ENCODE measurements around the gene C3orf62. TPM values are rescaled to one million over a fixed set of nuclear protein-coding genes. Genes with fewer than 3 reads are reported as not detected.

Gene C3orf62
- total and polyA plus RNA-seq, 2 of the 4 experiments (the other 2 are of a cell fraction) = 0.90 to 3.1 TPM

DNA sequence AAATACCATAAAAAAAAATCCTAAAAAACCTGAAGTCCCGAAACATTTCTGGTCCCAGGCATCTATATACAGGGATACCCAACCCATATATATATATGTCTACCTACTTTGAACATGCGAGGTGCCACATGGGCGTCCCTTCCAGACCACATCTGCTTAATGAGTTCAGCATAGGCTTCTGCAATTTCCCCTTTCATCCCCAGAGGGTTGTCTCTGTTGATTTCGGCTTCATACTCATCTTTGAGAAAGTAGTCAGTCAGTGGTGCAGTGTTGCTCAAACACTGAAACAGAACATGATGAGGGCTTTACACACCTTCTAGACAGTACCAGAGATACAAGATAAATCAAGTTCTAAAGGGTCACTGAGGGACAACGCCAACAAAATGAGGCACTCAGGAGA is 28.6 kb upstream of the C3orf62 start:
- Histone ChIP-seq H2BK20ac (ENCODE audit: low read depth, low read length) (no peak overlapping the region), H2AFZ (replicated peaks; ENCODE audit: low read length, poor library complexity) (no peak overlapping the region), H3K4me1 (ENCODE audit: control insufficient read depth, insufficient read depth, low read length) (no peaks in the 10 kb centered on the region), H3K9me3 (ENCODE audit: control insufficient read depth, insufficient read depth, low read length) (no peaks in the 10 kb centered on the region), H3K56ac (ENCODE audit: extremely low read depth, insufficient read depth, low read length) (no peak overlapping the region), H3K4ac (ENCODE audit: low read depth, low read length) (no peak overlapping the region), H3K18ac (ENCODE audit: low read depth, low read length) (no peak overlapping the region), H3K23ac (ENCODE audit: low read depth, low read length) (no peak overlapping the region), H3K79me1 (ENCODE audit: low read depth in 1 of 2, low read length in 2 of 2) (peaks cover 4 to 29% of the 10 kb centered on the region in 2 experiments; a peak in 3 of 4 replicates), H2BK120ac (ENCODE audit: low read depth, low read length) (no peak overlapping the region), H2BK15ac (ENCODE audit: low read depth, low read length) (no peak overlapping the region), H3K9ac (ENCODE audit: low read depth, low read length) (no peak overlapping the region), H4K91ac (ENCODE audit: insufficient read depth, low read depth, low read length) (no peak overlapping the region), H3K14ac (replicated peaks; ENCODE audit: low read depth, low read length) (no peak overlapping the region), H3K4me2 (ENCODE audit: low read depth, low read length) (no peak overlapping the region), H3K27me3 (ENCODE audit: control insufficient read depth, insufficient read depth, low read length) (no peaks in the 10 kb centered on the region), H3K9me1 (ENCODE audit: insufficient read depth, low read length) (peaks cover under 1% of the 10 kb centered on the region; the same call in 1 of the 2 replicates), H2AK9ac (replicated peaks; ENCODE audit: low read depth, low read length, poor library complexity) (no peak overlapping the region), H3K4me3 (ENCODE audit: insufficient read depth, low read depth, low read length) (no peak overlapping the region), H4K5ac (ENCODE audit: low read depth, low read length) (no peak overlapping the region), H4K8ac (ENCODE audit: low read depth in 2 of 2, low read length in 2 of 2) (no peak overlapping the region), H3K36me3 (ENCODE audit: control insufficient read depth, insufficient read depth, low read length) (peaks cover 60% of the 10 kb centered on the region), H2BK5ac (ENCODE audit: low read depth, low read length, poor library complexity, severe bottlenecking) (no peak overlapping the region), H2AK5ac (ENCODE audit: low read depth, low read length) (no peak overlapping the region), H3K27ac (ENCODE audit: insufficient read depth, low read length) (no peak overlapping the region), H4K20me1 (ENCODE audit: insufficient read depth, low read length) (0 out of 2 replicates have a peak, but pooled peaks cover under 1% of the 10 kb centered on the region)
- POLR2A ChIA-PET (ENCODE audit: unreplicated experiment) = no interaction called here
- intact Hi-C loops (cut with micrococcal nuclease) = no loop called here
- CTCF ChIA-PET = interaction anchor here (0.9 kb wide), 1 partner anchor 134 kb away, joined by 3 read pairs; the partner anchor contains the start of gene KLHDC8B
- no TSS peak for BruUV-seq (replicated peaks)
- dilution Hi-C loops (cut with HindIII; ENCODE audit: low sequenced_read_pairs, unreplicated experiment) = no loop called here
- in situ Hi-C loops (cut with MboI; ENCODE audit: low sequenced_read_pairs) = no loop called here
- TF ChIP-seq MAZ (IDR thresholded peaks at IDR 0.05; ENCODE audit: borderline replicate concordance, low read depth, low read length) = no peak
- TF ChIP-seq CHD1 (IDR thresholded peaks at IDR 0.05; ENCODE audit: low read depth, low read length) = no peak
- TF ChIP-seq MAFK (IDR thresholded peaks at IDR 0.05; ENCODE audit: low read depth, low read length) = no peak
- no peak for TF ChIP-seq RAD21 (IDR thresholded peaks at IDR 0.05; ENCODE audit: low read length)
- TF ChIP-seq BHLHE40 (IDR thresholded peaks at IDR 0.05; ENCODE audit: low read depth, low read length) = no peak
- TF ChIP-seq, protein P1, sequence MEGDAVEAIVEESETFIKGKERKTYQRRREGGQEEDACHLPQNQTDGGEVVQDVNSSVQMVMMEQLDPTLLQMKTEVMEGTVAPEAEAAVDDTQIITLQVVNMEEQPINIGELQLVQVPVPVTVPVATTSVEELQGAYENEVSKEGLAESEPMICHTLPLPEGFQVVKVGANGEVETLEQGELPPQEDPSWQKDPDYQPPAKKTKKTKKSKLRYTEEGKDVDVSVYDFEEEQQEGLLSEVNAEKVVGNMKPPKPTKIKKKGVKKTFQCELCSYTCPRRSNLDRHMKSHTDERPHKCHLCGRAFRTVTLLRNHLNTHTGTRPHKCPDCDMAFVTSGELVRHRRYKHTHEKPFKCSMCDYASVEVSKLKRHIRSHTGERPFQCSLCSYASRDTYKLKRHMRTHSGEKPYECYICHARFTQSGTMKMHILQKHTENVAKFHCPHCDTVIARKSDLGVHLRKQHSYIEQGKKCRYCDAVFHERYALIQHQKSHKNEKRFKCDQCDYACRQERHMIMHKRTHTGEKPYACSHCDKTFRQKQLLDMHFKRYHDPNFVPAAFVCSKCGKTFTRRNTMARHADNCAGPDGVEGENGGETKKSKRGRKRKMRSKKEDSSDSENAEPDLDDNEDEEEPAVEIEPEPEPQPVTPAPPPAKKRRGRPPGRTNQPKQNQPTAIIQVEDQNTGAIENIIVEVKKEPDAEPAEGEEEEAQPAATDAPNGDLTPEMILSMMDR (conservative IDR thresholded peaks at IDR 0.05; ENCODE audit: low read depth, low read length) = no peak
- 93% methylated on average over 3 of the region's 5 CpGs; no CpG with 5 or more reads in 1 of the 2 experiments for WGBS, 2 experiments (ENCODE audit: extremely low coverage in 2 of 2, insufficient read length in 1 of 2)
- no peak for DNase-seq
- no peak for ATAC-seq (ENCODE audit: low read depth)
